Astrocyte (in vitro differentiated cells and primary cell): ENCODE measurements around the gene LIMS1. TPM values are rescaled to one million over a fixed set of nuclear protein-coding genes. Genes with fewer than 3 reads are reported as not detected.

ENCODE experiments used
- DNase-seq: peaks from one replicate; pipeline ENCODE4 v3.0.0-alpha.2; 2010; ENCODE audit warnings: low read depth
- FAIRE-seq: peaks from 2 replicates; lab custom pipeline; 2011; peaks lifted over from hg19 to GRCh38; lab: Jason Lieb, UNC
- H2AFZ ChIP-seq: 2 replicates; pipeline ENCODE4 v1.6.0; 2012; ENCODE audit warnings: low read depth, low read length, inconsistent platforms
- H3K27ac ChIP-seq: 2 replicates; pipeline ENCODE4 v1.5.1; 2011; ENCODE audit warnings: low read depth, low read length, inconsistent platforms
- H3K27me3 ChIP-seq: 2 replicates; pipeline ENCODE4 v1.6.0; 2011; ENCODE audit warnings: low read length, inconsistent platforms; ENCODE audit not compliant: insufficient read depth
- H3K36me3 ChIP-seq: 2 replicates; pipeline ENCODE4 v1.5.1; 2011; ENCODE audit warnings: low read length, inconsistent platforms; ENCODE audit not compliant: insufficient read depth
- H3K4me1 ChIP-seq: 2 replicates; pipeline ENCODE4 v1.5.1; 2011; ENCODE audit warnings: low read length, inconsistent platforms; ENCODE audit not compliant: insufficient read depth
- H3K4me2 ChIP-seq: 2 replicates; pipeline ENCODE4 v1.6.0; 2012; ENCODE audit warnings: low read length, inconsistent platforms
- H3K4me3 ChIP-seq: 2 replicates; pipeline ENCODE4 v1.5.1; 2011; ENCODE audit warnings: low read depth, mild to moderate bottlenecking, low read length, inconsistent platforms; ENCODE audit not compliant: insufficient read depth
- H3K79me2 ChIP-seq: 2 replicates; pipeline ENCODE4 v1.6.0; 2012; ENCODE audit warnings: mild to moderate bottlenecking, low read length, inconsistent platforms; ENCODE audit not compliant: insufficient read depth
- H3K9ac ChIP-seq: 2 replicates; pipeline ENCODE4 v1.6.0; 2012; ENCODE audit warnings: mild to moderate bottlenecking, low read length, inconsistent platforms
- H3K9me3 ChIP-seq: 2 replicates; pipeline ENCODE4 v1.5.1; 2012; ENCODE audit warnings: low read depth, mild to moderate bottlenecking, low read length, inconsistent platforms; ENCODE audit not compliant: insufficient read depth
- H4K20me1 ChIP-seq: 2 replicates; pipeline ENCODE4 v1.6.0; 2012; ENCODE audit warnings: low read length, inconsistent platforms; ENCODE audit not compliant: insufficient read depth
- H3K27ac Mint-ChIP-seq: one replicate; pipeline ENCODE4 v1.8.0; 2021; ENCODE audit warnings: mild to moderate bottlenecking, mixed read lengths; ENCODE audit not compliant: unreplicated experiment
- H3K27me3 Mint-ChIP-seq: one replicate; pipeline ENCODE4 v1.8.0; 2021; ENCODE audit warnings: low read depth, mixed read lengths; ENCODE audit not compliant: unreplicated experiment
- H3K36me3 Mint-ChIP-seq: one replicate; pipeline ENCODE4 v1.8.0; 2021; ENCODE audit warnings: low read depth, mixed read lengths; ENCODE audit not compliant: unreplicated experiment
- H3K4me1 Mint-ChIP-seq: one replicate; pipeline ENCODE4 v1.8.0; 2021; ENCODE audit warnings: low read depth, mixed read lengths; ENCODE audit not compliant: unreplicated experiment
- H3K4me3 Mint-ChIP-seq: one replicate; pipeline ENCODE4 v1.8.0; 2021; ENCODE audit warnings: mild to moderate bottlenecking, moderate library complexity, mixed read lengths; ENCODE audit not compliant: unreplicated experiment
- H3K9me3 Mint-ChIP-seq: one replicate; pipeline ENCODE4 v1.8.0; 2021; ENCODE audit warnings: mild to moderate bottlenecking, mixed read lengths; ENCODE audit not compliant: unreplicated experiment
- CTCF ChIP-seq: IDR thresholded peaks from 2 replicates; pipeline ENCODE4 v1.5.1; 2011; ENCODE audit warnings: low read depth, mild to moderate bottlenecking, inconsistent platforms, low read length, moderate library complexity; ENCODE audit not compliant: insufficient read depth
- EZH2 ChIP-seq: IDR thresholded peaks from 2 replicates; pipeline ENCODE4 v1.6.1; 2012; ENCODE audit warnings: mild to moderate bottlenecking, low read length, inconsistent platforms; ENCODE audit not compliant: insufficient read depth
- total RNA-seq: library from RNA; stranded (reverse); gene quantifications from 2 replicates; pipeline ENCODE4 v1.2.1, GENCODE V29; 2021

The LIMS1 gene
- total RNA-seq, 1 donor from 2014 or later, result 205 TPM

- Histone ChIP-seq H3K4me3 (no peak overlapping the region), H2AFZ (no peak overlapping the region), H3K27ac (no peak overlapping the region), H3K9me3 (no peaks in the 10 kb centered on the region), H3K79me2 (peaks cover 99% of the 10 kb centered on the region), H3K4me1 (peaks cover 33% of the 10 kb centered on the region), H3K27me3 (no peaks in the 10 kb centered on the region), H3K36me3 (no peaks in the 10 kb centered on the region), H4K20me1 (peaks cover 75% of the 10 kb centered on the region), H3K9ac (no peak overlapping the region), H3K4me2 (no peak overlapping the region)
- DNase-seq (no peak), FAIRE-seq (no peak)
- Mint-ChIP-seq H3K4me1 (peaks cover 81% of the 10 kb centered on the region), H3K27me3 (no peaks in the 10 kb centered on the region), H3K27ac (peak overlapping the region; percentile 48), H3K4me3 (peak overlapping the region; percentile 61), H3K36me3 (peaks cover 11% of the 10 kb centered on the region), H3K9me3 (no peaks in the 10 kb centered on the region)
- no peak for TF ChIP-seq EZH2
- TF ChIP-seq CTCF, result no peak
Observed at GRCh38 chr2:108617617-108618016, 83.3 kb downstream of the LIMS1 start.

- DNase-seq (no peak), FAIRE-seq (no peak)
- H3K79me2 ChIP-seq, result peaks cover 98% of the 10 kb centered on the region
- H3K27me3 Mint-ChIP-seq, result no peaks in the 10 kb centered on the region
- no peaks in the 10 kb centered on the region for H3K36me3 ChIP-seq
- TF ChIP-seq EZH2 (no peak), CTCF (no peak)
- H3K4me1 ChIP-seq, result peaks cover 29% of the 10 kb centered on the region
- H4K20me1 ChIP-seq, result peaks cover 72% of the 10 kb centered on the region
- H3K4me3 Mint-ChIP-seq, result no peak overlapping the region
- H3K4me1 Mint-ChIP-seq, result peaks cover 72% of the 10 kb centered on the region
- no peaks in the 10 kb centered on the region for H3K9me3 ChIP-seq
- peak overlapping the region; percentile 70 for H3K27ac Mint-ChIP-seq
- no peak overlapping the region for H3K27ac ChIP-seq
- no peaks in the 10 kb centered on the region for H3K9me3 Mint-ChIP-seq
- H3K4me3 ChIP-seq, result no peak overlapping the region
- H3K9ac ChIP-seq, result no peak overlapping the region
- peaks cover 8% of the 10 kb centered on the region for H3K36me3 Mint-ChIP-seq
- H3K27me3 ChIP-seq, result no peaks in the 10 kb centered on the region
- peak overlapping the region; percentile 61 for H3K4me2 ChIP-seq
- no peak overlapping the region for H2AFZ ChIP-seq
Observed at GRCh38 chr2:108619925-108620620, 85.8 kb downstream of the LIMS1 start.

GRCh38 chr2:108620656-108621055, 86.4 kb downstream of the LIMS1 start:
- peak overlapping the region; percentile 85 for H3K27ac Mint-ChIP-seq
- Histone ChIP-seq H3K36me3 (no peaks in the 10 kb centered on the region), H3K4me2 (peak overlapping the region; percentile 61), H2AFZ (no peak overlapping the region), H3K4me1 (peaks cover 29% of the 10 kb centered on the region), H3K27me3 (no peaks in the 10 kb centered on the region), H3K79me2 (peaks cover 98% of the 10 kb centered on the region), H3K4me3 (no peak overlapping the region), H4K20me1 (peaks cover 71% of the 10 kb centered on the region), H3K9ac (no peak overlapping the region), H3K27ac (peak overlapping the region; percentile 12), H3K9me3 (no peaks in the 10 kb centered on the region)
- FAIRE-seq (no peak), DNase-seq (no peak)
- H3K36me3 Mint-ChIP-seq, result peaks cover 8% of the 10 kb centered on the region
- peak overlapping the region; percentile 79 for H3K4me3 Mint-ChIP-seq
- H3K4me1 Mint-ChIP-seq, result peaks cover 71% of the 10 kb centered on the region
- no peaks in the 10 kb centered on the region for H3K27me3 Mint-ChIP-seq
- H3K9me3 Mint-ChIP-seq, result no peaks in the 10 kb centered on the region
- TF ChIP-seq EZH2 (no peak), CTCF (no peak)
